ENCODE measurements around the gene DGCR8.

Gene DGCR8

DNA sequence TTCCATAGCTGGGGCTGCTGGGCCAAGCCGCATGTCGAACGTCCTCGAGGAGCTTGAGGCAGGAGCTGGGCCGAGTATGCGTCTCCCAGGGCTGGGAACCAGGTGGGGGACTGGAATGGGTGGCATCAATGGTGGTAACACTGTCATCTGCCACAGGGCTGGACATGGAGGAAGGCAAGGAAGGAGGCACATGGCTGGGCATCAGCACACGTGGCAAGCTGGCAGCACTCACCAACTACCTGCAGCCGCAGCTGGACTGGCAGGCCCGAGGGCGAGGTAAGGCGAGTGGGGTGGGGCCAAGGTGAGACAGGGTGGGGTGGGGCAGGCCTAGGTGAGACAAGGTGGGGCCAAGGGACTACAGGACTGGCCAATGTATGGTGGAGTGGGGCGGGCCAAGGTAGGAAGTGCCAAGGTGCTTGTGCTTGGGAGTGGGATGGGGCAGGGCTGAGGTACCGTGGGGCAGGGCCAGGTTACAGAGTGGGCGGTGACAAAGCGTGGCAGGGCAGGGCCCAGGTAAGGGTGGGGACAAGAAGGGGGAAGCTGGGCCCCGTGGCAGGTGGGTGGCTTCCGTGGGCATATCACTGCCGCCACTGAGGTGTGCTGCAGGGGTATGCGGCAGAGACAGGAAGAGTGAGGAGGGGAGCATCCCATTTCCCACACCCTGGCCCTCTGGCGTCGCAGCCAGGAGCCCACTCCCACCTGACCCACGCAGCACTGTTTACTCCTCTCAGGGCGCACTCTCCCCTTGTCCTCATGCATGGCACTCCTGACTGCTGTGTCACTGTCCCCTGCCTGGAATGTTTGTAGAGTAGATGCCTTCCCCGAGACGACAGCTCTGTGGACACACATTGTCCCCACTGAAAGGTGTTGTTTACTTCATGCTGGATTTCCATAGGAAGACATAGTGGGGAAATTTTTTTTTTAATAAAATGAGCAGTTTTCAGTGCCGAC, 27.5 kb upstream of the DGCR8 start:
- DNase-seq (ENCODE audit: low spot score): no peak

DNA sequence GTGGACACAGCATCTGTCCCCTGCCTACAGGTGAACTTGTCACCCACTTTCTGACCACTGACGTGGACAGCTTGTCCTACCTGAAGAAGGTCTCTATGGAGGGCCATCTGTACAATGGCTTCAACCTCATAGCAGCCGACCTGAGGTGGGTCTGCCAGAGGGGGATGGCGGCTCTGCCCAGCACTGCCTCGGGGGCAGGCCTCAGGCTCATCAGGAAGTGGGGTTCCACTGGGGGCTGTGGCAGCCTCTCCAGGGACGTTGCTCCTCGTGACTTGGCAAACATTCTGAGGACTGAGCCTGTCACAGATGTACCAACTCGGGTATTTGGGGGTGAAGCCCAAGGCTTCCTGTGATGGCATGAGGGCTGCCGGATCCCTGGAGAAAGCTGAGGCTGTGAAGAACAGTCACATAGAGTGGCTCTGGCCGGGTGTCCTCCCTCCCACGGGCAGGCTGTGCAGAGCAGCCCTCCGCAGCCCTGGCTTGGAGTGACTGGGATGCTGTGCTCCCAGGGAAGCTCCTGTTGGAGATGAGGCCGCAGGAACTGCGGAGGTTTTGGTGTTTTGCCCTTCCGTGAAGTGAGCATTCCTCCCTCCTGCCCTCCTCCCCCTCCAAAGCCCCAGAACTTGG, 26.5 kb upstream of the DGCR8 start:
- DNase-seq (ENCODE audit: low spot score): no peak

DNA sequence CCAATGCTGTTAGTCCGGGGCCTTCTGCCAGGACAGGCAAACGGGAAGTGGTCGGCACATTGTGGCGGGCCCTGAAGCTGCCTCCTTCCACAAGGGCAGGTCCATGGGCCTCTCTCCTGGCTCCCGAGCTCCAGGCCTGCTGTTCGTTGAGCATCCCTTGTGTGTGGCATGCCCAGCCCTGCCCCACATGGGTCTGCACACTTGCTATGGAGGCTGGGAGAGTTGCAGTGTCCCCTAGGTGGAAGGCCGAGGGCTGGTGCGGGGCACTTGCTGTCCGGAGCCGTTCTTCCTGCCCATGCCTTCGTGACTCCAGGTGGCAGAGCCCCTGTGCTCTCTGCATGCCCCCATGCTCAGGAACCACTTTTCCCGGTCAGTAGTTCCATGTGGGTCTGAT, 26.0 kb upstream of the DGCR8 start:
- no peak for DNase-seq (ENCODE audit: low spot score)

DNA sequence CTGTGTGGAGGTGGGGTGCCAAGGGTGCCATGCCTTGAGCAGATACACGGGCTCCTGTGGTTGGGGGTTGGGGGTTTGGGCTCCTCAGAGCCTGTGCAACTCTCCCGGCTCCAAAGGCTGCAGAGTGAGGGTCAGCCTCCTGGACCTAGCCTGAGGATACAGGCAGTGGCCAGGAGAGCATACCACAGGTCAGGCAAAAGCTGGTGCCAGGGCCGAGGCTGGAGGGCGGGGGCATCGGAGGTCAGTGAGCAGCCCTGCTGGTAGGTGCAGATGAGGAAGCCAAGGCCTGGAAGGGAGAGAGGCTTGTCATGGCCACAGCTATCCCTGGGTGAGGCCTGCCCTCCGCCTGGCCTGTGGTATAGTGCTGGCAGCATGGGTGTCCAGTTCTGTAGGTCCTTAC, 25.6 kb upstream of the DGCR8 start:
- no peak for DNase-seq (ENCODE audit: low spot score)

DNA sequence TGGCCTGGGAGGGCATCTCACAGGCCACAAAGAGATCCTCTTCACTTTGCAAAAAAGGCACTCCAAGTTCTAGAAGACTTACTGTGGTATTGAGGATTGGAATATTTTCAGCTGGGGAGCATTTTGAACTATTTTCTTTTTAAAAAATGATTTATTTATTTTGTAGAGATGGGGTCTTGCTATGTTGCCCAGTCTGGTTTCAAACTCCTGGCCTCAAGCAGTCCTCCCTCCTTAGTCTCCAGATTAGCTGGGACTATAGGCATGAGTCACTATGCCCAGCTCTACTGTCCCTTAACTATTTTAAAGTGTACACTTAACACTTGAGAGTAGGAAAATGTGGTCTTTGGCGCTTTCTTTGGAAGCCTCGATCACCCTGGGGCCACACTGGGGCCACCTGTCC, 24.9 kb upstream of the DGCR8 start:
- DNase-seq (ENCODE audit: low spot score): no peak

DNA sequence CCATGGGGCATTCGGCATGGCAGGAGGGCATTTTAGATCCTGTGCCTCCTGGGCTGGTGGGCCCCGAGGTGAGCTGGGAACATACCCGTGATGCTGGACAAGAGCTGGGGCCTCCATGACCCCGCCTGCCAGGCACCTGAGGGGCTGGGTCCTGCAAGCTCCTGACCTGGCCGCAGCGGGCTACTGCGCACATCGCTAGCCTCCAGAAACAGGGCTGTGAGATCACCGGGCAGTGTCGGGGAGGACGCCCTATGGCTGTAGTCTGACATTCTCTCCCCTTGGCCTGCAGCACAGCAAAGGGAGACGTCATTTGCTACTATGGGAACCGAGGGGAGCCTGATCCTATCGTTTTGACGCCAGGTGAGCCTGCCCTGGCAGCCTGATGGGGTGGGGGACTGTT, 24.4 kb upstream of the DGCR8 start:
- DNase-seq (ENCODE audit: low spot score): no peak

DNA sequence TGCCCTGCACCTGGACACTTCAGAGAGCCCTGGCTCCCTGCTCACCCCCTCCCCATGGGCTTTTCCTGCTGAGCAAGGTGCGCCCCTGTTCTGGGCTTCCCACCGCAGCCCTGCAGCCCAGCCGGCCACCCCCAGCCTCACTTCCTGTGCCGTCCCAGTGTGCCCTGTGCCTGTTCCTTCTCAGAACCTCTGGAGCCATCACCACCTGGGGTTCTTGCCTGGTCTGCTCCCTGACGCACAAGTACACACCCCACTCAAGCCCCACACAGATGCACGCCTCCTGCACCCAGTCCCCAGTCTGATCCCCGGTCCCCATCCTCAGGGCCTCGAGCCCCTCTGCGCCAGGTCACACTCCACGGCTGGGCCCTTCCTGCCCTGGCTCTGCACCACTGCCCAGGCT, 23.9 kb upstream of the DGCR8 start:
- DNase-seq (ENCODE audit: low spot score): no peak

DNA sequence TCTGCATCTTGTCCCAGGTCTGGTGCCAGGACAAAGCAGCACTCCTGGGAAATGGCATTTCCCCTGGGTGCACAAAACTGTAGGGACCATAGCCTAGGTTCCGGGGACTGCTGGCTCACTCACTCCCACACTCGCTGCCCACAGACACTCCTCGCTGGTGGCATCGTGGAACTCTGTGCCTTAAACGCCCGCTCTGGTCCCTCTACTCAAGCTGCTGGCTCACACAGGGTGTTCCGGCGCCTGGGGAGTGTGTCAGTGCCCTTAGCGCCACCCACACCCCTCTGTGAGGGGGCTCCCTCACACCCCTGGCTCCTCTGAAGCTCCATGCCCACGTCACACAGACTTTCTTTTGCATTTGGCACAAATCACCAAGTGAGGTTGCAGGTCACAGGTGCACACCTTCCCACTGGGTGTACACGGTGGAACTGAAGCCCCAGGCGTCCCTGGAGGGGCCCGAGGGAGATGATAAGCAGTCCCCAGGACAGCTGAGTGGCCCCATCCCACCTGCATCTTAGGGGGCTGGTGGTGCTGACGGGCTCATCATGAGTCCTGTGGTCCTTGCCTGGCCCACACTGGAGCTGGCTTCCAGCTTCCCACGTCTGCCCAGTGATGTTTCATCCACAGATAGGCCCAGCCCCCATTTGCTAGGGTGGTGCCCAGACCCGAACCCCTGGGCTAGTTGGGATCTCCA, 23.2 kb upstream of the DGCR8 start:
- DNase-seq (ENCODE audit: low spot score): no peak

DNA sequence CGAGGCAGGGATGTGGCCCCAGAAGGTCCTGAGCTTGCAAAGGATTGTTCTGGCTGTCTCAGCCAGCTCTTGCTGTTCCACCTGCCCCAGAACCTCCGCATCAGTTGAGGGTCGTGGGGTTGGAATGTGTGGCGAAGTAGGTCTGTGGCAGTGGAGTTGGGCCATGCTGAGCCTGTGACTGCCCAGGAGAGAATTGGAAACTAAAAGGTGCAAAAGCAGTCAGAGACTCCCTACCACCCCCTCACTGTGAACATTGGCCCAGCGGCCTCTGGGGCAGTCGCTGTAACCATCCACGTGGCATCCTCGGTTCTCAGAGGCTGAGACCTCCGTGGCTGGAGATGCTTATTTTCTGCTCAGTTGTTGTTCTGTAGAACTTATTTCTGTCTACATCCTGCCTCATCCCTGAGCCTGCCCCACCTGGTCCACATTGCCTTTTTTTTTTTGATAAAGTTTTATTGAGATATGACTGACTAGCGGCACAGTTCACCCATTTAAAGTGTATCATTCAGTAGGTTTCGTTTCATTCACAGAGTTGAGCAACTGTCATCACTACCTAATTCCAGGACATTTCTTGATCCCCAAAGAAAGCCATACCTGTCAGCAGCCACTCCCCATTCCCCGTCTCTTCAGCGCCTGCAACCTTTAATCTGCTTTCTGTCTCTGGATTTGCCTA, 22.3 kb upstream of the DGCR8 start:
- no peak for DNase-seq (ENCODE audit: low spot score)

DNA sequence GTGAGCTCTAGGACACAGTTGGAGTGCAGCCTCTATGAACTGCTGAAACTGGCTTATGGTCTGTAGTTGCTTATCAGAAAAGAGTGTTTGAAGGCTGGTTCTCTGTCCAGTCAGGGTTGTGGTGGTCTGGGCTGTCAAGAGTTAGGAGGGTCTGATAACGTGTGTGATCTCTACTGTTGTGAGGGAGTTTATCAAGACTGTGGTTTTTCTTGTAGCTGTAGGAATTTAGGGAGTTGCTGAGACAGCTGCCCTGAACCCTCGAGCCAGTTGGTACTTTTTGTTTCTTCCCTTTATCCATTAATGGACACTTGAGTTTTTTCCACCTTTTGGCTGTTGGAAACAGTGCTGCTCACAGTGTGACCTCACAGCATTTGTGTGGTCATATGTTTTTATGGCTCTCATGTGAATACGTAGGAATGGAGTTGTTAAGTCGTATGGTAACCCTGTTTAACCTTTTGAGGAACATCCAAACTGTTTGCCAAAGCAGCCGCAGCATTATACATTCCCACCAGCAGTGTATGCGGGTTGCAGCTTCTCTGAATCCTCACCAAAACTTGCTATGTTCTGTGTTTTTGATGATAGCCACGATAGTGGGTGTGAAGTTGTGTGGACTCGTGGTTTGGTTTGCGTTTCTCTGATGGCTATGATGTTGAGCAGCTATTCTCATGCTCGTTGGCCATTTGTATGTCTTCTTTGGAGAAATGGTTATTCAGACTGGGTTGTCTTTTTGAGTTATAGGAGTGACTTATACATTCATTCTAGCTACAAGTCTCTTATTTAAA, 20.9 kb upstream of the DGCR8 start:
- DNase-seq (ENCODE audit: low spot score): no peak

DNA sequence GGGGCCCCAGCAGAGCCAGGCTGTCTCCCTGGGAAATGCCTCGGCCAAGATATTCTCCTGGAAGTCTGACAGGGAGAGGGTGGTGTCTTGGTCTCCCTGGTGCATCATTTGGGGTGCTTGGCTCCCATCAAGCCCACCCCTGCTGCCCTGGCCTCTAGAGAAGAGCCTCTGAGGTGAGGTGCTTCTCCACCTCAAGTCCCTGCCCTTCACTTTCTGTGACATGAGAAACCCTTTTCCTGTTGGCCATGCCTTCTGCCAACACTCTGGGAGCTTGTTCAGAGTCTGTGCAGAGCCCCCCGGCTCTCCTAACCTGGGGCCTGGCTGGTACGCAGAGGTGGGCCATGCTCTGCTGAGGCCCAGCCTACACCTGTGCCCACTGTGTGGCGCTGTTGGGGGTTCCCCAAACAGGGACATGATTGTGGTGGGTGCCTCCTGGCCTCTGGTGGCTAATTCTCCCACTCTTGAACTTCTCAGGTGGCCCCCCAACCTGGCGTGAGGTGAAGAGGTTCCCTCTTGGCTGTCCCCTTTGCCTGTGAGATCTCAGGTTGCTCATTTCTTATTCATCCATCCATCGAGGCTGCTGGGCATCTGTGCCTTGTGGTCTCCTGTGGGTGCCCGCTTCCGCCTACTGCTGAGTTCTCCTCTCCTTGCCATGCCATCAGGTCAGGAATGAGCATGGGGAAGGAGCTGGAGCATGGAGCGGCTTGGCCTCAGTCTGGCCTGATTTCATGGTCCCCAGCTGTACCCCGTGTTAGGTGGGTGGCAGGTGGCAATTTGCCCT, 19.2 kb upstream of the DGCR8 start:
- DNase-seq (ENCODE audit: low spot score): peak; percentile 11

DNA sequence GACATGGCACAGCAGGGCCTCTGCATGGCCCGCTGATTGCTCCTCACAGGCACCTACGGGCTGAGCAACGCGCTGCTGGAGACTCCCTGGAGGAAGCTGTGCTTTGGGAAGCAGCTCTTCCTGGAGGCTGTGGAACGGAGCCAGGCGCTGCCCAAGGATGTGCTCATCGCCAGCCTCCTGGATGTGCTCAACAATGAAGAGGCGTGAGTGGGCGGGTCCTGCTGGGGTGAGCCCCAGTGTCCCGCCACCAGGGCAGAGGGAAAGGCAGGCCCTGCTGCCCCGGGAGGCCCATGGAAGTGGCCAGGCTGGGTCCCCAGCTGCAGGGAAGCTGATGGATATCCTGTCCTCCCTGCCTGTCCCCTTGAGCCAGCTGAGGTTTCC, 18.6 kb upstream of the DGCR8 start:
- peak; percentile 14 for DNase-seq (ENCODE audit: low spot score)

DNA sequence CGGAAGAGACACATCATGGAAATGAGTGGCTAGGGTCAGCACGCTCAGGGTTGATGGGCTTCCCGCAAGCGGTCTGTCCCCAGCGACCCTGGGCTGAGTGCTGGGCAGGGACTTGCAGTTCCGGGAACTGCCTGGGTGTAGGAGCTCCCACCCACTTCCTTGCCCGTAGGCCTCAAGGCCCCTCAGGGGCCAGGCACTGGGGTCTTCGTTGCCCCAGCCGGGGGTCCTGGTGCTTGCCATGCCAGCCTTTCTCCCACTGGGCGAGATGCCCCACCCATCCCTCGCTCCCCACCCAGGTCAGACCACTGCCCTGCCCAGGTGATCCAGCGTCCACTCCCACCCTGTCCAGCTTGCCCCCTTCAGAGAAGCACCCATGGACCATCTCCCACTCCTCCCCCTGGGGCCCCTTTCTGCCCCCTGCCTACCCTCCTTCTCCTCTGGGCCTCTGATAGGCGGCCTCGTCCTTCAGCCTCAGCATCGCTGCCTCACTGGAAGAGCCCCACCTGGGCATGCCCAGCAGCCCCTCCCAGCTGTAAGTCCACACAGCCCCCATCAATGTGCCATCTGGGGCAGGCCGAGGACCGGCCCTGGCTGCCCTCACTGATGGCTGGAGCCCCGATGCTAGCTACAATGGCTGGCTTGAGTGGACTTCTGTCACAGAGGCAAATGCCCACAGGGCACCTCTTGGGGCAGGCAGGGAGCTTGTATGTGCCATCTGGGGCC, 17.8 kb upstream of the DGCR8 start:
- DNase-seq (ENCODE audit: low spot score): no peak

DNA sequence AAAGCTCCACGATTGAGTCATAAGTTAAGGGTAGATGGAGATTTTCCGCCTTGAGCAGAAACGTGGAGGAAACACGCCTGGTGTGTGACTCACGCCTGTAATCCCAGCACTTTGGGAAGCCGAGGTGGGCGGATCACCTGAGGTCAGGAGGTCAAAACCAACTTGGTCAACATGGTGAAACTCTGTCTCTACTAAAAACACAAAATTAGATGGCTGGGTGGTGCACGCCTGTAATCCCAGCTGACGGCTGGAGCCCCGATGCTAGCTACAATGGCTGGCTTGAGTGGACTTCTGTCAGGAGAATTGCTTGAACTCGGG, 17.3 kb upstream of the DGCR8 start:
- no peak for DNase-seq (ENCODE audit: low spot score)

DNA sequence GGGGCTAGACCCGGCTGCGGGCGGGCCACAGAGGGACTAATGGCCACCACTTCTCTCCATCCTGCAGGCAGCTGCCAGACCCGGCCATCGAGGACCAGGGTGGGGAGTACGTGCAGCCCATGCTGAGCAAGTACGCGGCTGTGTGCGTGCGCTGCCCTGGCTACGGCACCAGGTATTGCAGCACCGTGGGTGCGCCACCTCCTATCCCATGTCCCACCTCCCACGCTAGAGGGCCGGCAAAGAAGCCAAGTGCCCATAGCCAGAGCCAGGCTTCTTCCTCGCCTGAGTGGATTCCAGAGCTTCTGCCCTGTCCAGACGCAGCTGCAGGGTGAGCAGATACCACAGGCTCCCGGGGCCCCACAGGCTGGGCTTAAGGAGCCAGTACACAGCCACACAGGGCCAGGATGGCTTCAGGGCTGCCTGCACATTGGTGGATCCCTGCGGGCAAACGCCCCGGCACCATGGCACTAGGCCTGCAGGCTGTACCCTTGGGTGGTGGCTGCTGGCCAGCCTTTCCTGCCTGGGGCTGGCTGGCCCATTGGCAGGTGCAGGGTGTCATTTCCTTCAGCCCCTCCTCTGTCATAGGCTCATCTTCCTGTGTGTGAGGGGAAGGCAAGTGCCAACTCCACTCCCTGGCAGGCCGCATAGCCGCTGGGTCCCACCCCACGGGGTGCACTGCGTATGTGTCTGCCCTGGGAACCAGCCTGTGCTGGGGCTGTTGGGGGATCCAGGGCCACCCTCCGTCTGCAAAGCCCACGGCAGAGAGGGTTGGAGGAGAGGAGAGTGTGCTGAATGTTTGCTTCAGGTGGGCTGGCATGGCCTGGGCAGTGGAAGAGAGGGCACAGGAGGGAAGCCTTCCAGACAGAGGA, 16.5 kb upstream of the DGCR8 start:
- no peak for DNase-seq (ENCODE audit: low spot score)

DNA sequence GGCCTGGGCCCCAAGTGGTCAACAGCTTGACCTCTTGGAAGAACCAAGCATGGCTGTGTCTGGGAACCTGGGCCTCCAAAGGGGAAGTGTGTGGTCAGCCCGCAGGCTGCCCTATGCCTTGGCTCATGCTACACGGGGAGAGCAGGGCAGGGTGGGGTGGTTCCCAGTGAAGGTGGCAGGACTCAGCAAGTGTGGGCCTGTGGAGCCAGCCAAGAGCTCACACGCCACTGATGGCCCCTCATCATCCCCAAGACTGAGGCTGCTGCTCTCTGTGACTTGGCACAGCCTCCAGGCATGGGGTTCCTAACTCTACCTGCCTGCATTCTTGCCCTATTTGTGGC, 15.9 kb upstream of the DGCR8 start:
- no peak for DNase-seq (ENCODE audit: low spot score)

DNA sequence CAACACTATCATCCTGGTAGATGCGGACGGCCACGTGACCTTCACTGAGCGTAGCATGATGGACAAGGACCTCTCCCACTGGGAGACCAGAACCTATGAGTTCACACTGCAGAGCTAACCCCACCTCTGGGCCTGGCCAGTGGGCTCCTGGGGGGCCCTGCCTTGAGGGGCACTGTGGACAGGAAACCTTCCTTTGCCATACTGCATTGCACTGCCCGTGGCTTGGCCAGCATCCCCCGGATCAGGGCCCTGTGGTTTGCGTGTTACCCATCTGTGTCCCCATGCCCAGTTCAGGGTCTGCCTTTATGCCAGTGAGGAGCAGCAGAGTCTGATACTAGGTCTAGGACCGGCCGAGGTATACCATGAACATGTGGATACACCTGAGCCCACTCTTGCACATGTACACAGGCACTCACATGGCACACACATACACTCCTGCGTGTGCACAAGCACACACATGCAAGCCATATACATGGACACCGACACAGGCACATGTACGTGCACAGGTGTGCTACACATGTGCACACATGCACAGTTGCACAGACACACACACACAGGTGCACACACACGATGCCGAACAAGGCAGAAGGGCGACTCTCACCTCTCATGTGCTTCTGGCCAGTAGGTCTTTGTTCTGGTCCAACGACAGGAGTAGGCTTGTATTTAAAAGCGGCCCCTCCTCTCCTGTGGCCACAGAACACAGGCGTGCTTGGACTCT, 15.3 kb upstream of the DGCR8 start:
- DNase-seq (ENCODE audit: low spot score): no peak

DNA sequence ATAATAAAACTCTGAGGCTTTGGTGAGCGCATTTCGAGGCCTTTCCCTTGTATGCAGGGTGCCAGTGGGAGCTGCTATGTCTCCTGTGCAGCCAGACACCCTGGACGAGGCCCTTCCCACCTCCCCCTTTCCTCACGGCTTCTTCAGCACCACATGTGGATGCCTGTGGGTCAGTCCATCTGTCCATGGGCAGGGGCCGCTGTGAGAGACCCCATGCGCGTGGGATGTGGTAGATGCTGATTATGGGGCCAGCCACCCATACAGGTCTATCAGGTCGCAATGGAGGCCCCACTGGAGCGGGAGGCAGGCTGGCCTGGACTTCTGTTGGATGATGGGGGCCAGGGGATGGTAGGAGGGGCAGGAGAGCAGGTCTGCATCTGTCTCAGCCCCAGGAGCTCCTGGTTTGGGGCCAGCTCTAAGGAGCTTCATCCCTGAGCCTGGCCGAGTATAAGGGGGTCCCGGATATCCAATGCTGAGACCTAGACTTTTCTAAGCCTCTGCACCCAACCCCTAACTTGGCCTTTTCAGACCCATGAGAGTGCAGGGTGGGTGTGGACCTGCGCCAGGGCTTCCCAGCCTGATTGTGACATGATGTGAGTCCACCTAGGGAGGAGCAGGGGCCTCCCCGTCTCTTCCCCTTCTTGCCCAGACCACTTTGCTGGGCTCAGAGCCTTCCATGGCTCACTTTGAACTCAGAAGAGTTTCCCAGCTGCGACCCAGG, 14.0 kb upstream of the DGCR8 start:
- DNase-seq (ENCODE audit: low spot score): no peak
